Measurements from ENCODE around the gene SNRNP70. TPM values are rescaled to one million over a fixed set of nuclear protein-coding genes. Genes with fewer than 3 reads are reported as not detected.
"Not testable (repeated sequence)": the region's sequence is repeated elsewhere in the genome, so short reads cannot be mapped to it uniquely, and the experiment has no call there.

SNRNP70 gene
- total RNA-seq, 4 donors from 2014 or later, result 78.7 to 241 (median 168) TPM

DNA sequence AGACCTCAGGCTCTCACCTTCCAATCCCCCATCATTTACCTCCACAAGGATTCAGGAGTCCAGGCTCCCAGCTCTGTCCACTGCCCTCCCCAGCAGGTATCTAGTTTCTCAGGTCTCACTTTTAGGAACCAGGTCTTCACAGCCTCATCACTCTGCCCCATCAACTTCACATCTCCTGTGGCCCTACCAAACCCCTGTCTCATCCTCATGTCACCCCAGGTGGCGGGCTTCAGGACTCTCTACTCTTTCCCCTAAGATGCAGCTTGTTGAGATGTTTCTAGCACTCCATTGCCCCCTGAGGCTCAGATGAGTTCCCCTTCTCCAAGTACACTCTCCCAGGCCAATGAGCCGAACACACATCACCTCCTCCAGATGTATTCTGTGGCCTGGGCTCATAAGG lies 35.6 kb downstream of the SNRNP70 start:
- intact Hi-C loops (cut with DNase I), result no loop called here
- no peak overlapping the region for H3K4me3 ChIP-seq
- TF ChIP-seq, protein P1, sequence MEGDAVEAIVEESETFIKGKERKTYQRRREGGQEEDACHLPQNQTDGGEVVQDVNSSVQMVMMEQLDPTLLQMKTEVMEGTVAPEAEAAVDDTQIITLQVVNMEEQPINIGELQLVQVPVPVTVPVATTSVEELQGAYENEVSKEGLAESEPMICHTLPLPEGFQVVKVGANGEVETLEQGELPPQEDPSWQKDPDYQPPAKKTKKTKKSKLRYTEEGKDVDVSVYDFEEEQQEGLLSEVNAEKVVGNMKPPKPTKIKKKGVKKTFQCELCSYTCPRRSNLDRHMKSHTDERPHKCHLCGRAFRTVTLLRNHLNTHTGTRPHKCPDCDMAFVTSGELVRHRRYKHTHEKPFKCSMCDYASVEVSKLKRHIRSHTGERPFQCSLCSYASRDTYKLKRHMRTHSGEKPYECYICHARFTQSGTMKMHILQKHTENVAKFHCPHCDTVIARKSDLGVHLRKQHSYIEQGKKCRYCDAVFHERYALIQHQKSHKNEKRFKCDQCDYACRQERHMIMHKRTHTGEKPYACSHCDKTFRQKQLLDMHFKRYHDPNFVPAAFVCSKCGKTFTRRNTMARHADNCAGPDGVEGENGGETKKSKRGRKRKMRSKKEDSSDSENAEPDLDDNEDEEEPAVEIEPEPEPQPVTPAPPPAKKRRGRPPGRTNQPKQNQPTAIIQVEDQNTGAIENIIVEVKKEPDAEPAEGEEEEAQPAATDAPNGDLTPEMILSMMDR (IDR thresholded peaks at IDR 0.05), result no peak
- TF ChIP-seq POLR2A (IDR thresholded peaks at IDR 0.05), result no peak
- no peaks in the 10 kb centered on the region for H3K36me3 ChIP-seq
- H3K27me3 ChIP-seq, result peaks cover 0 to 5% (median 0%) of the 10 kb centered on the region in 4 donors
- DNase-seq, result no peak
- H3K9me3 ChIP-seq, result no peaks in the 10 kb centered on the region
- H3K27ac ChIP-seq, result no peak overlapping the region
- 71 to 90% methylated on average over 2 of the region's 2 CpGs for WGBS, 2 donors
- H3K4me1 ChIP-seq, result peaks cover 20 to 62% (median 31%) of the 10 kb centered on the region in 3 donors

DNA sequence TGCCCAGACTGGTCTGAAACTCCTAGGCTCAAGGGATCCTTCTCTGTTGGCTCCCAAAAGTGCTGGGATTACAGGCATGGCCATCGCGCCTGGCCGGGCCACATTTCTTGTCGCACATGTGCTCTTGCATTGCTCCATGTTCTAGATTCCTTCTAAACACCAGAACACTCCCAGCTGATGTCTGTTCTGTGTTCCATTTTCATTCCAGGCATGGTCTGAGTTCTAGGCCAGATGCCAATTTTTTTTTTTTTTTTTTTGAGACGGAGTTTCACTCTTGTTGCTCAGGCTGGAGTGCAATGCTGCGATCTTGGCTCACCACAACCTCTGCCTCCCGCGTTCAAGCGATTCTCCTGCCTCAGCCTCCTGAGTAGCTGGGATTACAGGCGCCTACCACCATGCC lies 36.6 kb downstream of the SNRNP70 start:
- H3K9me3 ChIP-seq; H3K27me3 ChIP-seq; H3K27ac ChIP-seq; intact Hi-C loops (cut with DNase I); H3K36me3 ChIP-seq; DNase-seq; H3K4me3 ChIP-seq: not testable (repeated sequence)
- H3K4me1 ChIP-seq, result peaks cover 20 to 66% (median 32%) of the 10 kb centered on the region in 3 donors
- WGBS, 2 donors, result 80% methylated on average over 10 of the region's 10 CpGs

DNA sequence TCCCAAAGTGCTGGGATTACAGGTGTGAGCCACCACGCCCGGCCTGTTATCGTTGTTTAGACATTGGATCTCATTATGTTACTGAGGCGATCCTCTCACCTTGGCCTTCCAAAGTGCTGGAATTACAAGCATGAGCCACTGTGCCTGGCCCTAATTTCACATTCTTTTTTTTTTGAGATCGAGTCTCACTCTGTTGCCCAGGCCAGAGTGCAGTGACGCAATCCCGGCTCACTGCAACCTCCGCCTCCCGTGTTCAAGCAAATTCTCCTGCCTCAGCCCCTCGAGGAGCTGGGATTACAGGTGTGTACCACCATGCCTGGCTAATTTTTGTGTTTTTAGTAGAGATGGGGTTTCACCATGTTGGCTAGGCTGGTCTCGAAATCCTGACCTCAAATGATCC lies 38.0 kb downstream of the SNRNP70 start:
- intact Hi-C loops (cut with DNase I); H3K36me3 ChIP-seq; H3K27me3 ChIP-seq; DNase-seq; H3K4me3 ChIP-seq; H3K9me3 ChIP-seq; H3K27ac ChIP-seq: not testable (repeated sequence)
- 90 to 94% methylated on average over 11 of the region's 11 CpGs for WGBS, 2 donors
- H3K4me1 ChIP-seq, result peaks cover 18 to 62% (median 29%) of the 10 kb centered on the region in 3 donors

DNA sequence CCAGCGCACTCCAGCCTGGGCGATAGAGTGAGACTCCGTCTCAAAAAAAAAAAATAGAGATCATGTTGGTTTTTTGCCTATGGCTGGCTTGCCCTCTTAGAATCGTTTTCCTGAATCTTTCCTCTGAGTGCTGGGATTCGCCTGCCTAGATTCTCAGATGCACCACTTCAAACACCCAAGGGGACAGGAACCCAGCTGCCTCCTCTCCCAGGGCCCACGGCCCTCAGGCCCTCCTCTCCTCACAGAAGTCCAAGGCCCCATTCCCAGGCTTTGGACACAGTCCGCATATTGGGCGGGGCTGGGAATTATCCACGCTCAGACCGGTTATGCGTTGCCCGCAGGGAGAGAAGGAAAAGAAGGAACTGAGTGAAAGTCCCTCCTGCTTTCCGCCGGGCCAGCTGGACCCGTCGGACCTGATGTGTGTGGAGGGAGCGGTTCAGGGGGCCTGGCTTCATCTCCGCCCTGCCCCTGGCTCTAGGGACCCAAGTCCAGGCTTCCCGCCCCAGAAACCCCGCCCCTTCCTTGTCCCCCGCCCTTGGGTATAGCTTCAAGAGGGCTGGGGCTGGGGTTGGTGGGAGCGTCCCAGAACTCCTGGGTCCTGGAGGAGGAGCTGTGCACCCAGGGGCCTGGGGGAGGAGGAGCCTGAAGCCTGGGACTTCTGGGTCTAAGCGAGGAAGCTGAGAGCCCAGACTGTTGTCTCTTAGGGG lies 39.9 kb downstream of the SNRNP70 start:
- H3K4me3 ChIP-seq, result peak overlapping the region in 3 of 4 donors; percentile 12 to 15 (median 13)

DNA sequence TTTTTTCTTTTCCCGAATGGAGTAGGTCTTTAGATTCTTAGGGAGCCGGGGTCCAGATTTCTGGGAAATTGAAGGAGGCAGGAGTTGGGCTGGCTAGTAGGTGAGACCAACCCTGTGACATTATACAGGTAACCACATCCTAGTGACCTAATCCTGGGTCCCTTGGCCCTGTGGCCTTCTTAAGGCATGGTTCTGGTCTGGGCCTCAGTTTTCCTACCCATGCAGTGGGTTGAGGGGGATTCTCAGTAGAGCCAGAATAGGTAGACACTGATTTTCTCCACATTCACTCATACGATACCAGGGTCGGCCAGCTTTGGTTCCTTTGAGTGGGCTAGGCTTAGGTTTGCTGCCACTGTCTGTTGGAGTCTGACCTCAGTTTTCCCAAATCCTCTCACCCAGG lies 41.3 kb downstream of the SNRNP70 start:
- intact Hi-C loops (cut with DNase I), result no loop called here
- peaks cover 0 to 10% (median 0%) of the 10 kb centered on the region in 3 donors for H3K36me3 ChIP-seq

More for the DNA sequence above, 39.9 kb downstream of the SNRNP70 start:
- TF ChIP-seq, protein P1 (IDR thresholded peaks at IDR 0.05), result no peak
- no peak for TF ChIP-seq POLR2A (IDR thresholded peaks at IDR 0.05)
- intact Hi-C loops (cut with DNase I), result no loop called here
- Histone ChIP-seq H3K27me3 (peaks cover 0 to 2% (median 0%) of the 10 kb centered on the region in 4 donors), H3K36me3 (peaks cover 0 to 6% (median 0%) of the 10 kb centered on the region in 3 donors), H3K9me3 (no peaks in the 10 kb centered on the region), H3K4me1 (peaks cover 7 to 56% (median 24%) of the 10 kb centered on the region in 3 donors), H3K27ac (peak overlapping the region in 3 of 4 donors; percentile 72 to 83 (median 80))
- no peak for DNase-seq
- 54 to 56% methylated on average over 6 to 16 of the region's 23 CpGs for WGBS, 2 donors

DNA sequence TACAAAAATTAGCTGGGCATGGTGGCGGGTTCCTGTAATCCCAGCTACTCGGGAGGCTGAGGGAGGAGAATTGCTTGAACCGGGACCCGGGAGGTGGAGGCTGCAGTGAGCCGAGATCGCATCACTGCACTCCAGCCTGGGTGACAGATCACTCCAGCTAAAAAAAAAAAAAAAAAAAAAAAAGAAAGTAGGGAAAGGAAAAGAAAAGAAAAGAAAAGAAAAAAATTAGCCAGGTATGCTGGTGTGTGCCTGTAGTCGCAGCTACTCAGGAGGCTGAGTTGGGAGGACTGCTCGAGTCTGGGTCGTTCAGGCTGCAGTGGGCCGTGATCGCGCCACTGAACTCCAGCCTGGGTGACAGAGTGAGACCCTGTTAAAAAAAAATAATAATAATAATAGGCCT lies 42.0 kb downstream of the SNRNP70 start:
- peaks cover 0 to 10% (median 0%) of the 10 kb centered on the region in 3 donors for H3K36me3 ChIP-seq
- DNase-seq; H3K27me3 ChIP-seq; intact Hi-C loops (cut with DNase I); H3K9me3 ChIP-seq: not testable (repeated sequence)
- peak overlapping the region in 1 of 4 donors; percentile 32 for H3K4me3 ChIP-seq
- WGBS, 2 donors, result 96 to 97% methylated on average over 7 to 10 of the region's 12 CpGs
- H3K4me1 ChIP-seq, result peaks cover 5 to 45% (median 22%) of the 10 kb centered on the region in 3 donors
- peak overlapping the region in 2 of 4 donors; percentile 81 to 84 for H3K27ac ChIP-seq

More for the DNA sequence above, 41.3 kb downstream of the SNRNP70 start:
- TF ChIP-seq POLR2A (IDR thresholded peaks at IDR 0.05), result no peak
- TF ChIP-seq, protein P1 (IDR thresholded peaks at IDR 0.05), result no peak
- WGBS, 2 donors, result 92% methylated on average over 3 of the region's 4 CpGs; no CpG with 5 or more reads in 1 of the 2 donors
- Histone ChIP-seq H3K4me3 (no peak overlapping the region), H3K9me3 (no peaks in the 10 kb centered on the region), H3K27me3 (no peaks in the 10 kb centered on the region), H3K27ac (no peak overlapping the region), H3K4me1 (peaks cover 5 to 45% (median 22%) of the 10 kb centered on the region in 3 donors)
- no peak for DNase-seq
